Measurements from ENCODE around the gene CMTR1. TPM values are rescaled to one million over a fixed set of nuclear protein-coding genes. Genes with fewer than 3 reads are reported as not detected.

CMTR1 gene
- polyA plus RNA-seq, 1 of the 3 experiments (the other 2 are of a cell fraction) = 19.8 TPM

GRCh38 chr6:37473364-37474095, 40.5 kb downstream of the CMTR1 start (continued):
- TF ChIP-seq USF1 (IDR thresholded peaks at IDR 0.05; ENCODE audit: borderline replicate concordance, low read depth) = no peak
- TF ChIP-seq REST (IDR thresholded peaks at IDR 0.05; ENCODE audit: low read depth, low read length) = peak; percentile 18; the same call in 1 of the 2 replicates
- peak; percentile 93 for TF ChIP-seq FOXJ3 (CRISPR knock-in tag; IDR thresholded peaks at IDR 0.05)
- peak; percentile 23 to 85; a peak in 3 of 4 replicates for TF ChIP-seq EP300 (IDR thresholded peaks at IDR 0.05; ENCODE audit: borderline replicate concordance in 1 of 2, low read depth in 1 of 2, low read length in 1 of 2)
- 0 out of 2 replicates have a peak, but pooled peaks have one; percentile 20 for TF ChIP-seq SIN3A (IDR thresholded peaks at IDR 0.05; ENCODE audit: borderline replicate concordance, low read depth, low read length)
- TF ChIP-seq MEF2A (IDR thresholded peaks at IDR 0.05; ENCODE audit: borderline replicate concordance, low read depth) = no peak
- TF ChIP-seq GATA2 (CRISPR knock-in tag; IDR thresholded peaks at IDR 0.05) = peak; percentile 94
- TF ChIP-seq ELF1 (IDR thresholded peaks at IDR 0.05) = no peak
- TF ChIP-seq TEAD4 (IDR thresholded peaks at IDR 0.05; ENCODE audit: borderline replicate concordance, insufficient read depth) = no peak
- peak; percentile 98 for TF ChIP-seq RCOR1 (IDR thresholded peaks at IDR 0.05; ENCODE audit: low read length)
- no peak for TF ChIP-seq USF2 (IDR thresholded peaks at IDR 0.05; ENCODE audit: borderline replicate concordance, low read depth, low read length)
- TF ChIP-seq TAF1 (IDR thresholded peaks at IDR 0.05; ENCODE audit: borderline replicate concordance, low read depth, low read length) = no peak
- no peak for TF ChIP-seq IRF3 (IDR thresholded peaks at IDR 0.05; ENCODE audit: low read depth, low read length)
- peak; percentile 29; the same call in 1 of the 2 replicates for TF ChIP-seq SMC3 (IDR thresholded peaks at IDR 0.05; ENCODE audit: low read depth, low read length)
- TF ChIP-seq RAD21 (IDR thresholded peaks at IDR 0.05; ENCODE audit: low read length) = peak; percentile 35
- TF ChIP-seq CTCF (IDR thresholded peaks at IDR 0.05) = no peak
- TF ChIP-seq TCF12 (IDR thresholded peaks at IDR 0.05) = peak; percentile 74
- TF ChIP-seq CHD2 (IDR thresholded peaks at IDR 0.05; ENCODE audit: low read length, partially characterized antibody) = peak; percentile 88
- no peak for TF ChIP-seq NRF1 (IDR thresholded peaks at IDR 0.05; ENCODE audit: low read depth, low read length)

All from SK-N-SH (cell line).